ENCODE measurements around the gene CCDC134.
A peak's percentile ranks its signal among the peaks of the same experiment; 100 is the strongest.

The CCDC134 gene

DNA sequence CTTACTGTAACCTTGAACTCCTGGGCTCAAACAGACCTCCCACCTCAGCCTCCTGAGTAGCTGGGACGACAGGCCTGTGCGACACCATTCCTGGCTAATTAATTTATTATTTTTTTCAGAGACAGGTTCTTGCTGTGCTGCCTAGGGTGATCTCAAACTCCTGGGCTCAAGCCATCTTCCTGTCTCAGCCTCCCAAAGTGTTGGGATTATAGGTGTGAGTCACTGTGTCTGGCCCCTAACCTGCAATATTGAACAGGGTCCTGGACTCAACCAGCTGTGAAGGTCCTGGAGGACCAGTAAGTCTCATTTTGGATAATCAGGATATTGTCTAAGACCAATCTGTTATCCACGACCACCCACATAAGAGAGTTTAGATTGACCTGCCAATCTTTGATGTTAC lies 15.2 kb downstream of the CCDC134 start:
- CTCF ChIA-PET: interaction anchor here (1.3 kb wide), 1 partner anchor 119 kb away, joined by 4 read pairs; no protein-coding TSS in a partner anchor
- no peak overlapping the region for H3K4me3 ChIP-seq (ENCODE audit: low read depth, low read length)
- TF ChIP-seq ZNF404 (tag by site-specific recombination; IDR thresholded peaks at IDR 0.05) (no peak), ZNF610 (tag by site-specific recombination; IDR thresholded peaks at IDR 0.05; ENCODE audit: borderline replicate concordance) (no peak), ZNF433 (tag by site-specific recombination; IDR thresholded peaks at IDR 0.05; ENCODE audit: low read depth) (no peak), ZBTB8A (tag by site-specific recombination; IDR thresholded peaks at IDR 0.05) (no peak)
- TF ChIP-seq, protein P1, sequence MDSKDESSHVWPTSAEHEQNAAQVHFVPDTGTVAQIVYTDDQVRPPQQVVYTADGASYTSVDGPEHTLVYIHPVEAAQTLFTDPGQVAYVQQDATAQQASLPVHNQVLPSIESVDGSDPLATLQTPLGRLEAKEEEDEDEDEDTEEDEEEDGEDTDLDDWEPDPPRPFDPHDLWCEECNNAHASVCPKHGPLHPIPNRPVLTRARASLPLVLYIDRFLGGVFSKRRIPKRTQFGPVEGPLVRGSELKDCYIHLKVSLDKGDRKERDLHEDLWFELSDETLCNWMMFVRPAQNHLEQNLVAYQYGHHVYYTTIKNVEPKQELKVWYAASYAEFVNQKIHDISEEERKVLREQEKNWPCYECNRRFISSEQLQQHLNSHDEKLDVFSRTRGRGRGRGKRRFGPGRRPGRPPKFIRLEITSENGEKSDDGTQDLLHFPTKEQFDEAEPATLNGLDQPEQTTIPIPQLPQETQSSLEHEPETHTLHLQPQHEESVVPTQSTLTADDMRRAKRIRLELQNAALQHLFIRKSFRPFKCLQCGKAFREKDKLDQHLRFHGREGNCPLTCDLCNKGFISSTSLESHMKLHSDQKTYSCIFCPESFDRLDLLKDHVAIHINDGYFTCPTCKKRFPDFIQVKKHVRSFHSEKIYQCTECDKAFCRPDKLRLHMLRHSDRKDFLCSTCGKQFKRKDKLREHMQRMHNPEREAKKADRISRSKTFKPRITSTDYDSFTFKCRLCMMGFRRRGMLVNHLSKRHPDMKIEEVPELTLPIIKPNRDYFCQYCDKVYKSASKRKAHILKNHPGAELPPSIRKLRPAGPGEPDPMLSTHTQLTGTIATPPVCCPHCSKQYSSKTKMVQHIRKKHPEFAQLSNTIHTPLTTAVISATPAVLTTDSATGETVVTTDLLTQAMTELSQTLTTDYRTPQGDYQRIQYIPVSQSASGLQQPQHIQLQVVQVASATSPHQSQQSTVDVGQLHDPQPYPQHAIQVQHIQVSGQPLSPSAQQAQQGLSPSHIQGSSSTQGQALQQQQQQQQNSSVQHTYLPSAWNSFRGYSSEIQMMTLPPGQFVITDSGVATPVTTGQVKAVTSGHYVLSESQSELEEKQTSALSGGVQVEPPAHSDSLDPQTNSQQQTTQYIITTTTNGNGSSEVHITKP (tag by site-specific recombination; IDR thresholded peaks at IDR 0.05): peak; percentile 89
- TF ChIP-seq, protein P2, sequence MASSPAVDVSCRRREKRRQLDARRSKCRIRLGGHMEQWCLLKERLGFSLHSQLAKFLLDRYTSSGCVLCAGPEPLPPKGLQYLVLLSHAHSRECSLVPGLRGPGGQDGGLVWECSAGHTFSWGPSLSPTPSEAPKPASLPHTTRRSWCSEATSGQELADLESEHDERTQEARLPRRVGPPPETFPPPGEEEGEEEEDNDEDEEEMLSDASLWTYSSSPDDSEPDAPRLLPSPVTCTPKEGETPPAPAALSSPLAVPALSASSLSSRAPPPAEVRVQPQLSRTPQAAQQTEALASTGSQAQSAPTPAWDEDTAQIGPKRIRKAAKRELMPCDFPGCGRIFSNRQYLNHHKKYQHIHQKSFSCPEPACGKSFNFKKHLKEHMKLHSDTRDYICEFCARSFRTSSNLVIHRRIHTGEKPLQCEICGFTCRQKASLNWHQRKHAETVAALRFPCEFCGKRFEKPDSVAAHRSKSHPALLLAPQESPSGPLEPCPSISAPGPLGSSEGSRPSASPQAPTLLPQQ (tag by site-specific recombination; IDR thresholded peaks at IDR 0.05): no peak
- TF ChIP-seq, protein P3, sequence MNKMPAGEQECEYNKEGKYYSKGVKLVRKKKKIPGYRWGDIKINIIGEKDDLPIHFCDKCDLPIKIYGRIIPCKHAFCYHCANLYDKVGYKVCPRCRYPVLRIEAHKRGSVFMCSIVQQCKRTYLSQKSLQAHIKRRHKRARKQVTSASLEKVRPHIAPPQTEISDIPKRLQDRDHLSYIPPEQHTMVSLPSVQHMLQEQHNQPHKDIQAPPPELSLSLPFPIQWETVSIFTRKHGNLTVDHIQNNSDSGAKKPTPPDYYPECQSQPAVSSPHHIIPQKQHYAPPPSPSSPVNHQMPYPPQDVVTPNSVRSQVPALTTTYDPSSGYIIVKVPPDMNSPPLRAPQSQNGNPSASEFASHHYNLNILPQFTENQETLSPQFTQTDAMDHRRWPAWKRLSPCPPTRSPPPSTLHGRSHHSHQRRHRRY (tag by site-specific recombination; IDR thresholded peaks at IDR 0.05): no peak
- no peaks in the 10 kb centered on the region for H3K4me1 ChIP-seq (ENCODE audit: control insufficient read depth, insufficient read depth, low read length)
- H3K27ac ChIP-seq (ENCODE audit: extremely low read depth, low read depth, low read length): no peak overlapping the region
- POLR2A ChIA-PET: interaction anchor here (0.9 kb wide), 1 partner anchor 15 kb away, joined by 4 read pairs; the partner anchor contains the start of gene CCDC134
- H3K9me3 ChIP-seq (ENCODE audit: control insufficient read depth, insufficient read depth, low read depth, low read length): no peaks in the 10 kb centered on the region
- peaks cover 10 to 64% of the 10 kb centered on the region in 2 experiments; a peak in 2 of 3 replicates for H3K36me3 ChIP-seq (ENCODE audit: control insufficient read depth in 2 of 2, insufficient read depth in 1 of 2, low read length in 2 of 2)

DNA sequence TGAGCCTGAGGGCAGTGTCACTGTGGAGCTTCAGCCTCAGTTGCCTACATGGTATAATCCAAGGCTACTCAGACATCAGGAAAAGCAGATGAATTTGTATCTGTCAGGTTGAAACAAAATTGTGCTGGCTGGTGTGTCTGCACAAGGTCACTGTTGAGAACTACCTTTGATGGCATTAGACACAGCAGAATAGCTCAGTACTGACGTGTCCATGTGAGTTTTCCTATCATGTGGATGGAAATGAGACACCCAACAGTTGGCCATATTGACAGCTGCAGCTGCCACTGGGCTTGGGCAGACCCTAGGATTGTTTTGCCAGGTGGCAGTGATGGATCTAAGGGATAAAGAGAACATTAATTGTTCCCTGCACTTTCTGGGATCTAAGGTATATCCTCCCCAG lies 15.8 kb downstream of the CCDC134 start:
- ChIA-PET CTCF (no interaction called here), POLR2A (no interaction called here)
- H3K9me3 ChIP-seq (ENCODE audit: control insufficient read depth, insufficient read depth, low read depth, low read length): no peaks in the 10 kb centered on the region
- H3K27ac ChIP-seq (ENCODE audit: extremely low read depth, low read depth, low read length): no peak overlapping the region
- H3K4me3 ChIP-seq (ENCODE audit: low read depth, low read length): no peak overlapping the region
- H3K4me1 ChIP-seq (ENCODE audit: control insufficient read depth, insufficient read depth, low read length): no peaks in the 10 kb centered on the region
- H3K36me3 ChIP-seq (ENCODE audit: control insufficient read depth in 2 of 2, insufficient read depth in 1 of 2, low read length in 2 of 2): peaks cover 10 to 61% of the 10 kb centered on the region in 2 experiments; a peak in 2 of 3 replicates
- no peak for TF ChIP-seq TCF7L2 (IDR thresholded peaks at IDR 0.05; ENCODE audit: borderline replicate concordance, low read depth, low read length)
- no peak for TF ChIP-seq ZNF791 (tag by site-specific recombination; IDR thresholded peaks at IDR 0.05)
- TF ChIP-seq, protein P4, sequence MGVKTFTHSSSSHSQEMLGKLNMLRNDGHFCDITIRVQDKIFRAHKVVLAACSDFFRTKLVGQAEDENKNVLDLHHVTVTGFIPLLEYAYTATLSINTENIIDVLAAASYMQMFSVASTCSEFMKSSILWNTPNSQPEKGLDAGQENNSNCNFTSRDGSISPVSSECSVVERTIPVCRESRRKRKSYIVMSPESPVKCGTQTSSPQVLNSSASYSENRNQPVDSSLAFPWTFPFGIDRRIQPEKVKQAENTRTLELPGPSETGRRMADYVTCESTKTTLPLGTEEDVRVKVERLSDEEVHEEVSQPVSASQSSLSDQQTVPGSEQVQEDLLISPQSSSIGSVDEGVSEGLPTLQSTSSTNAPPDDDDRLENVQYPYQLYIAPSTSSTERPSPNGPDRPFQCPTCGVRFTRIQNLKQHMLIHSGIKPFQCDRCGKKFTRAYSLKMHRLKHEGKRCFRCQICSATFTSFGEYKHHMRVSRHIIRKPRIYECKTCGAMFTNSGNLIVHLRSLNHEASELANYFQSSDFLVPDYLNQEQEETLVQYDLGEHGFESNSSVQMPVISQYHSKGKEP (tag by site-specific recombination; IDR thresholded peaks at IDR 0.05): no peak
- no peak for TF ChIP-seq ZNF555 (tag by site-specific recombination; conservative IDR thresholded peaks at IDR 0.05)
- TF ChIP-seq, protein P2 (tag by site-specific recombination; IDR thresholded peaks at IDR 0.05): no peak
- no peak for TF ChIP-seq ZNF121 (tag by site-specific recombination; IDR thresholded peaks at IDR 0.05)
- TF ChIP-seq, protein P5, sequence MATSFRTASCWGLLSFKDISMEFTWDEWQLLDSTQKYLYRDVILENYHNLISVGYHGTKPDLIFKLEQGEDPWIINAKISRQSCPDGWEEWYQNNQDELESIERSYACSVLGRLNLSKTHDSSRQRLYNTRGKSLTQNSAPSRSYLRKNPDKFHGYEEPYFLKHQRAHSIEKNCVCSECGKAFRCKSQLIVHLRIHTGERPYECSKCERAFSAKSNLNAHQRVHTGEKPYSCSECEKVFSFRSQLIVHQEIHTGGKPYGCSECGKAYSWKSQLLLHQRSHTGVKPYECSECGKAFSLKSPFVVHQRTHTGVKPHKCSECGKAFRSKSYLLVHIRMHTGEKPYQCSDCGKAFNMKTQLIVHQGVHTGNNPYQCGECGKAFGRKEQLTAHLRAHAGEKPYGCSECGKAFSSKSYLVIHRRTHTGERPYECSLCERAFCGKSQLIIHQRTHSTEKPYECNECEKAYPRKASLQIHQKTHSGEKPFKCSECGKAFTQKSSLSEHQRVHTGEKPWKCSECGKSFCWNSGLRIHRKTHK (tag by site-specific recombination; IDR thresholded peaks at IDR 0.05): no peak
- no peak for TF ChIP-seq ZNF211 (tag by site-specific recombination; IDR thresholded peaks at IDR 0.05; ENCODE audit: low read depth)
- no peak for TF ChIP-seq ZNF701 (tag by site-specific recombination; IDR thresholded peaks at IDR 0.05)
- no peak for TF ChIP-seq GLIS1 (tag by site-specific recombination; IDR thresholded peaks at IDR 0.05)
- no peak for TF ChIP-seq ZFHX2 (tag by site-specific recombination; conservative IDR thresholded peaks at IDR 0.05)
- TF ChIP-seq ZSCAN30 (tag by site-specific recombination; IDR thresholded peaks at IDR 0.05): no peak

Data from HEK293 (cell line).